ENCODE measurements around the gene PBX3.

DNA sequence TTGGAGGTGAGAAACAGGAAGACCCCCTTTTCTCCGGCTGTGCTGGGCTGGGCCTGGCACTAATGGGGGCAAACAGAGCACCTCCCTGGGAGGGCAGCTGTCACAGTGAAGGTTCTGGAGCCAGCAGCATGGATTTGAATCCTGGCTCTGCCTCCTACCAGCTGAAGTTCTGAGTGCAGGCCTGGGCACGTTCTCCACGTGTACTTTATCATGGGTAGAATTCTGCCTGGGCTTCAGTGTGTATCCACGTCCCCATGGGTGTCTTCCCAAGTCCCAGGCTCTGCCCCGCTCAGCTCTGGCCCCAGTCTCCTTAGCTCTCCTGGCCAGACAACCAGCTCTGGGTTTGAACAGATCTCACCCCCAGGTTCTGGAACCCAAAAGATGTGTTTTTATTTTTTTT, 223.2 kb downstream of the PBX3 start:
- TF ChIP-seq, protein P1, sequence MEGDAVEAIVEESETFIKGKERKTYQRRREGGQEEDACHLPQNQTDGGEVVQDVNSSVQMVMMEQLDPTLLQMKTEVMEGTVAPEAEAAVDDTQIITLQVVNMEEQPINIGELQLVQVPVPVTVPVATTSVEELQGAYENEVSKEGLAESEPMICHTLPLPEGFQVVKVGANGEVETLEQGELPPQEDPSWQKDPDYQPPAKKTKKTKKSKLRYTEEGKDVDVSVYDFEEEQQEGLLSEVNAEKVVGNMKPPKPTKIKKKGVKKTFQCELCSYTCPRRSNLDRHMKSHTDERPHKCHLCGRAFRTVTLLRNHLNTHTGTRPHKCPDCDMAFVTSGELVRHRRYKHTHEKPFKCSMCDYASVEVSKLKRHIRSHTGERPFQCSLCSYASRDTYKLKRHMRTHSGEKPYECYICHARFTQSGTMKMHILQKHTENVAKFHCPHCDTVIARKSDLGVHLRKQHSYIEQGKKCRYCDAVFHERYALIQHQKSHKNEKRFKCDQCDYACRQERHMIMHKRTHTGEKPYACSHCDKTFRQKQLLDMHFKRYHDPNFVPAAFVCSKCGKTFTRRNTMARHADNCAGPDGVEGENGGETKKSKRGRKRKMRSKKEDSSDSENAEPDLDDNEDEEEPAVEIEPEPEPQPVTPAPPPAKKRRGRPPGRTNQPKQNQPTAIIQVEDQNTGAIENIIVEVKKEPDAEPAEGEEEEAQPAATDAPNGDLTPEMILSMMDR (IDR thresholded peaks at IDR 0.05 in 8 of 11, conservative IDR thresholded peaks at IDR 0.05 in 3 of 11), result no peak
- TF ChIP-seq POLR2A (IDR thresholded peaks at IDR 0.05), result no peak
